Jurkat, Clone E6-1 (cell line): ENCODE results near the gene ATP8A2.

Source experiments
- DNase-seq: peaks from one replicate; pipeline ENCODE4 v3.0.0-alpha.2; 2011; ENCODE audit warnings: low read depth, low spot score
- H3K4me3 ChIP-seq: 2 replicates; pipeline ENCODE4 v1.5.1; 2011; ENCODE audit warnings: mild to moderate bottlenecking, low read length, control low read depth, moderate library complexity

ATP8A2 gene

DNA sequence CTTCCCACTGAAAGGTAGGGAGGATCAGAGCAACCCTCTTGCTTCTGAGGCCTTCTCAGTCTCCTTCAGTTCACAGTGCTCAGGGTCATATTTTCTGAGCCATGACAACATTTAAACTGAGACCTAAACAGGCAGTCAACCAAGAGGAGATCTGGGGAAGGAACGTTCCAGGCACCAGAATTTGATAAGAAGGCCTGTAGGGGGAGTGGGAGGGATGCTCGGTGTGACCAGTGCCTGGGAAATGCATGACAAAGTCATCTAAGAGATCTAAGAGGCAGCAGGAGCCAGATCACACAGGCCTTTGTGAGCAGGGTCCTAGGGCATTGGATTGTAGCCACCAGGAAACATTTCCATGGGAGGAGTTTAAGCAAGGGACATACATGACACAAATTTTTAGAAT is 608.5 kb downstream of the ATP8A2 start:
- DNase-seq, result peak; percentile 67
- no peak overlapping the region for H3K4me3 ChIP-seq

GRCh38 chr13:25981060-25981459 is 609.3 kb downstream of the ATP8A2 start:
- DNase-seq, result no peak
- H3K4me3 ChIP-seq, result no peak overlapping the region

DNA sequence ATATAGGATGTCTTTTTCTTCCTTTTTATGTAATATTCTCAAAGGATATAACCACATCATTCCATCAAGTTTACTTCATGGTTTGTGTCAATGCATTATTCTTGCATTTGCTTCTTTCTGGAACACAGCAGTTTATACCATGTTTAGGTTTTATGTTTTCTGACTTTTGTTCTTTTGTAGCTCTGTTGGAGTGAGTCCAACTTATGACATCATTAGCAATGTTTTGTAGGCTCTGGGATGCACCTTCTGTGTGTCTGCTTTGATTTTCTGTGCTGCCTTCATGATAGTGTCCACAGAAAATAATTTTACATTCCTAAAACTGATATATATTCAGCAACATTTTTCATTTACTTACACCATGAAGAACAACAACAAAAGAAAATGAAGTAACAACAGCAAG is 611.1 kb downstream of the ATP8A2 start:
- no peak overlapping the region for H3K4me3 ChIP-seq
- DNase-seq, result no peak

GRCh38 chr13:25987987-25988386 is 616.2 kb downstream of the ATP8A2 start:
- no peak overlapping the region for H3K4me3 ChIP-seq
- DNase-seq, result no peak

DNA sequence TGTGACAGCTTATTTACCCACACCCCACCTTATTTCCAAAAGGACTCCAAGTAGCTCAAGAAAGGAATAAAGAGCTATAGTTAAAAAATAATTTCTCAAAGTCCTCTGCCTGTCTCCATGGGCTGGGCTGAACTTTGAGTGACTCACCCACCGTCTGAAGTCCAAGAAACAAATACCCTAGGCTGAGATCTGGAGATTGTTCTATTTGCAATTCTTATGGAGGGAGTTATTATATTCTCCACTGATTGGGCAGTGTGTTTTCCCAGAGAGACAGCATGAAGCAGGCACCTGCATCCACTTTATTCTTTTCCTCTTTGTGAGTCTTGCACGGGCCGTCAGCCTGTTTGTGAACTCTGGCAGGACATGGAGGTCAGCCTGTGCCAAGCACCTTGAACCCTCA is 616.9 kb downstream of the ATP8A2 start:
- H3K4me3 ChIP-seq, result no peak overlapping the region
- no peak for DNase-seq

DNA sequence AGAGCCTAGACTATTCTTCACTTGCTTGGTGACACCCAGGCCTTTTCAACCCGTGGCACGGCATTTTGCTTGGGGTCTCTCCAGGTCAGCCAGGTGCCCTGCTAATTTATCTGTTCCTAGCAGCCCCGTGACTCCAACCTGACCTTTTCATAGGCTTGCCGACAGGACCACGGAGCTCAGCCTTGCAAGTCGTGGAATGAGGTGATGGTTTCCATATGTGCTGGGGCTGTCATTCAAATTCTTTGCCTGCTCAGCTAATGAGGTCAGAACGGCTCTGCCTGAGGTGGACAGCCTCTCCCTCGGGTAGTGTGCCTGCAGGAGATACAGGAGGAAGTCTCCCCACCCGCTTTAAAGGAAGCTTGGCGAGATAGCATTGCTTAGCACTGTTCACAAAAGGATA is 619.0 kb downstream of the ATP8A2 start:
- no peak for DNase-seq
- H3K4me3 ChIP-seq, result no peak overlapping the region

DNA sequence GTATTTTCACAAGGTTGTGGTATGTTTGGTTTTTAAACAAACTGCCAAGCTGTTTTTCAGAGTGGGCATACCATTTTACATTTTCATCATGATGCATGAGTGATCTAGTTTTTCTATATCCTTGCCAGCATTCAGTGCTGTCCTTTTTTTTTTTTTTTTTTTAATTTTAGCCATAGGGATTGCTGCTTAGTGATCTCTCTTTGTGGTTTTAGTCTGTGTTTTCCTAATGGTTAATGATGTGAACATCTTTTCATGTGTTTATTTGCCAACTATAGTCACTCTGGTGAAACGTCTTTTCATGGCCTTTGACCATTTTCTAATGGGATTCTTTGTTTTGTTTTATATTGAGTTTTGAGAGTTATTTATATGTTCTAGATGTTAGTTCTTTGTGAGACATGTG is 620.3 kb downstream of the ATP8A2 start:
- no peak for DNase-seq
- H3K4me3 ChIP-seq, result no peak overlapping the region

GRCh38 chr13:26007261-26008125 is 635.7 kb downstream of the ATP8A2 start:
- H3K4me3 ChIP-seq, result no peak overlapping the region
- no peak for DNase-seq

GRCh38 chr13:26010487-26011207 is 638.9 kb downstream of the ATP8A2 start:
- no peak for DNase-seq
- no peak overlapping the region for H3K4me3 ChIP-seq

DNA sequence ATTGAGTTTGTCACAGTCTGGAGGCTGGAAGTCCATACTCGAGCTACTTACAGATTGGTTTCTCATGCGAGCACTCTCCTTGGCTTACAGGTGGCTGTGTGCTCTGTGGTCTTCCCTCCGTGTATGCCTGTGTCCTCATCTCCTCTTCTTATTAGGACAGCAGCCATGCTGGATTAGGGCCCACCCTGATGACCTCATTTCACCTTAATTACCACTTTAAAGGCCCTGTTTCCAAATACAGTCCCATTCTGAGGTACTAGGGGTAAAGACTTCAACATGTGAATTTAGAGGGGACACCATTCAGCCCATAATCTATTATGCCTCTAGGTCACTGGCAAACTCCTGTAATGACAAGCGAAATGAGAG is 639.4 kb downstream of the ATP8A2 start:
- no peak for DNase-seq
- H3K4me3 ChIP-seq, result peak overlapping the region; percentile 85; the same call in 1 of the 2 replicates

GRCh38 chr13:26011996-26012821 is 640.4 kb downstream of the ATP8A2 start:
- peak overlapping the region; percentile 85 for H3K4me3 ChIP-seq
- DNase-seq, result peak; percentile 84

GRCh38 chr13:26012995-26013394 is 641.2 kb downstream of the ATP8A2 start:
- H3K4me3 ChIP-seq, result peak overlapping the region; percentile 85
- no peak for DNase-seq

DNA sequence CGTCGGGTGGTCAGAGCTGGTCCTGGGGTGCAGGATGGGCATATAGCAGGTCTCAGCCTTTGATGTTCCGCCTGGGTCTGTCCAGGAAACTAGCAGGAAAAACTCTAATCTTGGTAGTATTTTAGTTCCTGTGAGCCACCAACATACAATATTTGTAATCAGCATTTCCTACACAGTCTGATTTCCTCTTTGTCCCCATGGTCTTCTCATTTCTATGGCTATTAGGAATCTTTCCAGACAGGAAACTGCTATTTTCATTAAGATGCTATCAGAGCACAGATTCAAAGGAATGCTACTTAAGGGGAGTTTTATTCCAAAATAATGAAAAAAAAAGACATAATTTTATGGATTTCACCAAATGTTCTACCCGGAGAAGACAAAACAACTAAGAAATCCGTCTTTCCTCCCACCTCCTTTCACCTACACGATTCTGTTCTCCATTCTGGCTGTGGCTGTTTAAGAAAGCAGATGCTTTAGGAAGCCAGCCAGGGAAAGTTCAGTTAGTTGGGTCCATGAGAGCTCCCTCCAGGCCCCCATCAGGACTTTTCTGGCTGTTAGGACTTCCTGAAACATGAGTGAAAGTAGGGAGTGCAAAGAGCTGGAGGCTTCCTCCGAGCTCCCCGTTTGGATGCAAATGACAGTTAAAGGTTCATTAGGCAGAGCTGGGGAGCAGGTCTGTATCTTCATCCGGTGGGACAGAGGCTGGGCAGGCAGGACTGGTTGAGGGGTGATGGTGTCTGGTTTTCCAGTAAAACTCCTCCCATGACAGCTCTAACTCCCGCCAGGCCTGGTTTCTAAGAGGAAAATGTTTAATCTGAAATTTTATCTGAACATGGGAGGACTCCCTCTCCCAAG is 643.7 kb downstream of the ATP8A2 start:
- no peak for DNase-seq

GRCh38 chr13:26016189-26016588 is 644.4 kb downstream of the ATP8A2 start:
- no peak for DNase-seq
- H3K4me3 ChIP-seq, result no peak overlapping the region

More for the DNA sequence above, 643.7 kb downstream of the ATP8A2 start:
- H3K4me3 ChIP-seq, result no peak overlapping the region

DNA sequence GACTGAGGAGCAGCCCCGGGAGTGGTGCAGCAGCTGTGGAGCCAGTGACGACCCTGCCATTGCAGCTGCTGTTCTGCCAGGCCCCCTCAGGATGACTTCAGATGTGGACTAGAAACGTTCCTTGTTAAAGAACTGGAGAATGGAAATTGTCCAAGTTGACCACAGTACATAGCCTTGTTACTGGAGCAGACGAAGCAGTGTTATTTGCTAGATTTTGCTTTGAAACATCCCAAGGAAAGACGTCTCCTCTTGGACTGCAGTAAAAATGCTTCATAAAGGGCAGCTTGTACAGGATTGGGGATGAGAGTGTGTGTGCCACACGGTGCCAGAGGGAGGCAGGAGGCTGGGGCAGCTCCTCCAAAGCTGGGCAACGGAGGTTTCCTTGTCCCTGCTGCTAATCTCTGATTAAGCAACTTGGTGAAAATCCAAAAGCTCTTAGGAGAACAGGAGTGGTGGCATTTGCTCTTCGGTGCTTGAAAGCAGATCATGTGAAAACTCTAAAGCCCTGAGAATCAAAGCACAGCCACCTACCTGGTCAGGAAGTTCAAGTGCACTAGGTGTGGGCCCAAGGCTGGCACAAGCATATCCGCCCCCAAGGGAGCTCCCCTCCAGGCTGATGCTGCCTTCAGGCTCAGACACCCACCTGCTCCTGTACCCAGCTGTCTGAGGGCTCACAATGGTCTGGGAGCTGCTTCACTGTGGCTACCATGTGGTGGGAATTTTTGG is 645.6 kb downstream of the ATP8A2 start:
- no peak overlapping the region for H3K4me3 ChIP-seq
- peak; percentile 58 for DNase-seq

- DNase-seq, result no peak
- no peak overlapping the region for H3K4me3 ChIP-seq
Measured at GRCh38 chr13:26017932-26018665, 646.3 kb downstream of the ATP8A2 start.

DNA sequence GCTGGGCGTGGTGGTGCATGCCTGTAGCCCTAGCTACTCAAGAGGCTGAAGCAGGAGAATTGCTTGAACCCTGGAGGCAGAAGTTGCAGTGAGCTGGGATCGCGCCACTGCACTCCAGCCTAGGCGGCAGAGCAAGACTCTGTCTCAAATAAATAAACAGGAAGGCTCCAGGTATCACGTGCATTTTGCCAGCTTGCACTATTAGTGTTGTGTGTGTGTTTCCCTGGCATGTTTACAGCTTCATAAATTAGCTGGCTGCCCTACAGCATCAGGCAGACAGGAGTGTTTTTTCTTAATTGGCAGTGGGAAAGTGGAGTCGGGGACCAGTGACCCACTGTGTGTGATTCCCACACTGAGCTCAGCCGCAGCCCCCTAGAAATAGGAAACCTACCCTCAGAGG is 647.5 kb downstream of the ATP8A2 start:
- DNase-seq, result no peak
- no peak overlapping the region for H3K4me3 ChIP-seq
